GM04503 (cell line): ENCODE measurements around the gene ZNF385B.

Experiments
- DNase-seq: peaks from one replicate; pipeline ENCODE4 v3.0.0-alpha.2; 2012; ENCODE audit warnings: low read depth

ZNF385B gene

DNA sequence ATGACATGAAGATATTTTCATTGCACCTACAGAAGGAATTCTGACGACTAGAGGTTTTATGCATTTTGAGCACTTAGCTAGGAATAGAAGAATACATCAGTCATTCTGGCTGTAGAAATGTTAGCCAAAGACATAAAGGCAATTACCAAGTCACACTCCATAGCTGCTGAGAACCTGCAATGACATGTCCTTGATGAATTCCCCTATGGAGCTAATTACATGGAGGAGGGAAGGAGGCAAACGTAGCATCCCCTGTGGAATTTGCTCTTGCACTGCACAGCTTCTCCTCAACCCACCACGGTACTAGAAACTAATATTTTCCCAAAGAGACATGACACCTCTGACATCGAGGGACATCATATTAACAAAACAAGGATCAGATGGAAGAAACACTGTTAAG is 422.8 kb downstream of the ZNF385B start:
- no peak for DNase-seq

DNA sequence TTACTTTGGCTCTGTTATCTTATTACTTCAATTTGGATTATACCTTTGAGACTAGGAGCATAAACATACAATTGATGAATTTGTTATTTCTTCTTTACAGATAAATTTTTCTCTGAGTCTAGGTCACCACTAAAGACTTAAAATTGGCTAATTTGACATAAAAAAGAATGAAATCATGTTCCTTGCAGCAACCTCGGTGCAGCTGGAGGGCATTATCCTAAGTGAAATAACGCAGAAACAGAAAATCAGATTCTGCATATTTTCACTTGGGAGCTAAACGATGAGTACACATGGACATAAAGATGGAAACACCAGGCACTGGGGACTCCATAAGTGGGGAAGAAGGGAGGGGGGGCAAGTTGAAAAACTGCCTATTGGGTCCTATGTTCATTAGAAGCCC is 424.0 kb downstream of the ZNF385B start:
- DNase-seq: no peak

DNA sequence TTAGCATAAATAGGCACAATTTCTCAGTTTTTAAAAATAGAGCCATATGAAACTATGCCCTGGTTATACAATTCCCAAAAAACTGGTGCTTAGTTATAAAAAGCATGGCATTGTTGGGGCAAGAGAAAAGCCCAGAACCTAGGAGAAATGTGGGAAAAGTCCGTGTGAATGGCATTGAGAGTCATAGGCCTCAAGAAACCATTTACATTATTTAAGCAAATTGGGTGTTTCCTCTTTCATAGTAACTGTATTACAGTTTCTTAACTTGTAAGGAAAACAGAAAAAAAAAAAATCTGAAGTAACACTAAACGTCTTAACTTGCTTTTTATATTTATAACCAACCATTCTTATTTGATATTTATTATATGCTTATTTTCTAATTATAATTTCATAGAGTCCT is 425.8 kb downstream of the ZNF385B start:
- no peak for DNase-seq

DNA sequence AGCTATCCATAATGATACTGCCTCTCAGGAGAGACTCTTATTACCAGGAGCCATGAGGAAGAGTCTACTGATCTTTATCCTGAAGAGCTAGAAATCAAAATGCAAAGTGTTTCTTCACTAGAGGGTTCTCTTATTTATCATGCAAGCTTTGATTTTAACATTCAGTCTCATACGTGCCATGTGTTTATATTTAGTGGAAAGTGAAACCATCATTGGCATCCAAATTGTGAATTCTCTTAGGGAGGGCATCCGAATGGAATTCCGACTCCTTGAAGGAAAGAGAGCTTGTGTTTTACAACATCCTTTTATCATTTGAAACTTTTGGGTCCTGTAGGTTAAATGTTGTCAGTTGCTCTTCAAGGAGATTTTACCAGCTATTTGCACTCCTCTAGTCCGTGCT is 426.4 kb downstream of the ZNF385B start:
- no peak for DNase-seq

DNA sequence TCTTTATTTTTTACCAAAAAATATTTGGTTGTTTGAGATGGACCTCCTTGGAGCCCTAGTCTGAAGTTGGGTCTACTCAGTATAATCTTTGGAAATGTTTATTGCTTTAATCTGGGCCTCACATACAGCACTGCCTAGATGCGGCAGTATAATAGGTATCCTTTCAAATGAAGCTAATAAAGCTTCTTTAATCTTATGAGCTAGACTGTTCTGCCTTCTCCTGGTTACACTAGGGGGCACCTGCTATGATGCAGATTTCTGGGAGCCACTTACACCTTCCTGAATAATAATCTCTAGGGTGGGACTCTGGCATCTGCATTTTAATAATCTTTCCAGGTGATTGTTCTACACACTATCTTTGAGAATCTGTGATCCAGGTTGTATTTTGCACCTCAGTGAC is 427.1 kb downstream of the ZNF385B start:
- no peak for DNase-seq

DNA sequence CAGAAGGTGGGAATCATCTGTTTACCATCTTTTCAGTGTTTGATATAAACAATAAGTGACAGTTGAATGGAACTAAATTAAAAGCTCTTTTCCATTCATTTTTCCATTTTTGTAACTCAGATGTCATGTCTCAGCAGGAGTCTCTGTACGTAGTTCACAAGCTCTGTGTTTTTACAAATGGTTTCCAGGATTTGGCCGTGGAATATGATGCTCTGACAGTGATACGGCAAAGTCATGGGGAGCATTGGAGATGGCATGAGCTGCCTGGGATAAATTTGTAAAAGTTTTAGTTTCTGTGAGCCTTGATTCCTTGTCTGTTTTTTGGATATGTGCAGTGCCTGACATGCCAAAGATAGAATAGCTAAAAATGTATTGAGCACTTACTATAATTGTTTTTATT is 428.7 kb downstream of the ZNF385B start:
- no peak for DNase-seq

DNA sequence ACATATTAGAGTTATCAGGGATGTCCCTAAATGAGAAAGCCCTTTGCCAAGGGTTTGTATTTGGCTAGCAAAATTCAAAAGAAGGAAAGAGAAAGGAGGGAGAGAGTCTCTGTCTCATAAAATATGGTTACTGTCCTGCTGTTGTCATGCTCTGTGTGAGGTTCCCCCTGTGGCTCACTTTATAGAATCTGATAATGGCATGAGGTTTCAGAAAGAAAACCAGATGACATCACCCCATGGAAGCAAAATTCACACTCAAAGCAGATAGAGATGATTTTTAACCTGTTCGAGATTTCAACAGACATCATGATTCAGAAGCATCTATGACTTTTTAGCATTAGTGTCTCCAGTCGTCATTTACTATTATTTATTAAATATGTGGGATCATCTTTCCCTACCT is 431.8 kb downstream of the ZNF385B start:
- no peak for DNase-seq

DNA sequence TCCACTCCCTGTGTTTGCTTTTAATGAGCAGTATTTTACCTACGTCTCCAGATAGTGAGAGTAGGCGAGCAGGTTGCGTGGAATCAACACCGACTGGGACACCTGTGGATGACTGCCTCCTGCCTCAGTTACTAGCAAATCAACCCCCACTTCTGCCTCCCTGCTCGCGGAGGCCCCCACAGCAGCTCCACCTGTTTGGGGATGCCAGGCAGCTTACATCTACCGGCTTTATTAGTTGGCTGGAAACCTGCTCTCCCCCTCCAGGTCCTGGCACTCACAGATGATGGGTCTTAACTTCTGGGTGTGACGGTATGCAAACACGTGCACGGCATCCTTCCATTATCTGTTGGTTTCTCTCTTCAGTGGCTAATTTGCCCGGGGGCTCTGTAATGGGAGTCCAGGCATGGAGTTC is 432.3 kb downstream of the ZNF385B start:
- DNase-seq: no peak

DNA sequence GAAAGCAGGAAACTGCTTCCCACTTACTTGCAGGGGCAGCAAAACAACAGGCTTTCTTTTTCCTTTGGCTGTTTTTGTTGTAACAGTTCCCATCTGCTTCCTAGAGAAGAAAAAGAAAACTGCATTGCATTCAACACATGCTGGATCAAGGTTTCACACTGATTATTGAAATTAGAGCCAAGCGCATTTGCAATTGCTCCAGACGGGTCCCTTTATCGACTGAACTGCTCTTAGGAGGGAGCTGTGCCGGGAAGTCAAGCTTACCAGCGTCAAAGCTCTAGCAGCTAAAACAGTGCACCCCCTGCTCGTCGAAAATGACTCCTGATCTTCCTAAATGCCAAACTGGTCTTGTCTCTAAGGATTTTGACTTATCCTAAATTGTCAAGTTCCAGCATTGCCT is 432.8 kb downstream of the ZNF385B start:
- no peak for DNase-seq

DNA sequence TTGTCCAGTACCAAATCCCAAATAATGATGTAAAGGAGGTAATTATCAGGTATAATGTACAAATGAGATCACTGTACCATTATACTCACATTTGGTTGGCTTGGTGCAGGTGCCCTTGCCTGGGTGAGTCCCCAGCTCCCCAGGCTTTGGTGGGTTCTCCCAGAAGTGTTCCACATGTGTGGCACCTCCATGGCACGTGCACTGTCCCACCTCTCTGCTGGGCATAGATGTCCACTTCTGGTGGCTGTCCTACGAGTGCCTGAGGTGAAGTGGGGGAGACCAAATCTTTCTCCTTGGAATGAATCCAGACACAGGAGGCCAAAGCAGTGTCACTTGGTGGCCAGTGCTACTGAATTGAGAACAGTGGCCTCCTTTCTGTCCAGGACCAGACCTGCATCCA is 434.3 kb downstream of the ZNF385B start:
- no peak for DNase-seq

DNA sequence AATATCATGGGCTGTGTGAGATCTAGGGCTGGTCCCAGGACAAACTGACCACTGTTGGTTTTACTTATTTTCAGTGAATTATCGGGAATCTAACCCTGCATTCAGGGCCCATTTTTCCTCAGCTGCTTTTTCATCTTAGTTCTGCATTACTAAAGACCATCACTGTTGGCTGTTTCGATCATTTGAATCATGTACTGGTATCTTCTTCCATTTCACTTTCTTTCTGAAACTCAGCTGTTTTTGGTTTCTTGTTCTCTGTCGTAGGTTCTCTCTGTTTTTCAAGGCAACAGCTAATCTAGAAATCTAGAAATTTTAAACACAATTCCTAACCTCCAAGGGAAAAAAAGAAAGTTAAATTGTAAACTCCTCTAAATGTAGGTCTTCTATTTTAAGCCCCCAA is 436.8 kb downstream of the ZNF385B start:
- no peak for DNase-seq

DNA sequence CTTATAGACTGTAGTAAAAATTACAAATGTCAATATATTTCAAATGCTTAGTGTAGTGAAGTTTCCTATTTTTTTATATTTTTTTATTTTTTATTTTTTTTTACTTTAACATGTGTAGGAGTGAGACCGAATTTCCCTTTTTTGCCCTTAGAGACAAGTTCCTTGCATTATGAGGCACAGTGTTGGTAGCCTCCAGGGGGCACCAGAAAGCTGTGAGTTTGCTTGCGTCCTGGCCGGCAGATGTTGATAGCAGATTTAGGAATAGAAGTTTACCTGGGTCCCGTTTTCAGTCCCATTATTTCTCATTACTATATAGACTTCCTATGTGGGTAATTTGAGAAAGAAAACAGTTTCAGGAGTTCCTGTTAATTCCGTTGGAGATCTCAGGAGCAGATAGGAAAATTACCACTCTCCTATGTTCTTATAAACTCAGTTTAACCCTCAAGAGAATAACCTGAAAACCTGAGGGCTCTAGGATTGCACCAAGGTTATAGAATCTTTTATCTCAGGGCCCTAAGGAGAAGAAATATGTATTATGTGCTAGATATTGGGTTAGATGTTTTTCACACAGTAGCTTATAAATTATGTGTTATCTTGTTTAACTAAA is 439.3 kb downstream of the ZNF385B start:
- no peak for DNase-seq

DNA sequence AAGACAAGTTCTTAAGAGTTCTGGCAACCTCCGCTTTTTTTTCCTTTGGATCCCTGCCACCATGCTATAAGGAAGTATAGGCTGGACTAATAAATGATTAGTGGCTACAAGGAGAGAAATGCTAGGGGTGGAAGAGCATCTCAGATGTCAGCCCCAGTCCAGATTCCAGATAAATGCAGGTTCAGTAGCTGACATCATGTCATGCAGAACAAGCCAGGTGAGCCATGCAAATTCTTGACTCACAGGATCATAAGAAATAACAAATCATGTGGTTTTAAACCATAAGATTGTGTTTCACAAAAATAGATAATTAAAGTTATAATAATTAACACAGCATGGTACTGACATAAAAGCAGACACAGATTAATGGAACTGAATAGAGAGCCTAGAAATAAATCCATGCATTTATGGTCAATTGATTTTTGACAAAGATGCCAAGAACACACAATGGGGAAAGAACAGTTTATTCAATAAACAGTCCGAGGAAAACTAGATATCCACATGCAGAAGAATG is 443.9 kb downstream of the ZNF385B start:
- DNase-seq: no peak

DNA sequence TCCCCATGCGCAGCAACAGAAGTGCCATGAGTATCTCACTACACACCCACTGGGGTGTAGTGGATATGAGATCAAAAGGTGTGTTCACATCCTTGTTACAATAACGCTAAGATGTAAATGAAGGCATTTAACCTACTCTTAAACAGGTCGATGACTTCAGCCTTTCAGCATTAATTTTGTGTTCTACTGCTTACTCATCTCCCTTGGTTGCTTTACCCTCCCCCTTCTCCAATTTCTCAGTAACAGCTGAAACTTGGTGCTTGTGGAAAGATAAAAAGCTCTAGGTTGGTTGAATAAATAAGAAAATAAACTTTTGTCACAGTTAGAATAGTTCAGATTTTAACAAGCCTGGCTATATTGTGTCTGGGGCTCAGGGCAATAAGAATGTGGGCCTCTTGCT is 449.3 kb downstream of the ZNF385B start:
- DNase-seq: no peak

DNA sequence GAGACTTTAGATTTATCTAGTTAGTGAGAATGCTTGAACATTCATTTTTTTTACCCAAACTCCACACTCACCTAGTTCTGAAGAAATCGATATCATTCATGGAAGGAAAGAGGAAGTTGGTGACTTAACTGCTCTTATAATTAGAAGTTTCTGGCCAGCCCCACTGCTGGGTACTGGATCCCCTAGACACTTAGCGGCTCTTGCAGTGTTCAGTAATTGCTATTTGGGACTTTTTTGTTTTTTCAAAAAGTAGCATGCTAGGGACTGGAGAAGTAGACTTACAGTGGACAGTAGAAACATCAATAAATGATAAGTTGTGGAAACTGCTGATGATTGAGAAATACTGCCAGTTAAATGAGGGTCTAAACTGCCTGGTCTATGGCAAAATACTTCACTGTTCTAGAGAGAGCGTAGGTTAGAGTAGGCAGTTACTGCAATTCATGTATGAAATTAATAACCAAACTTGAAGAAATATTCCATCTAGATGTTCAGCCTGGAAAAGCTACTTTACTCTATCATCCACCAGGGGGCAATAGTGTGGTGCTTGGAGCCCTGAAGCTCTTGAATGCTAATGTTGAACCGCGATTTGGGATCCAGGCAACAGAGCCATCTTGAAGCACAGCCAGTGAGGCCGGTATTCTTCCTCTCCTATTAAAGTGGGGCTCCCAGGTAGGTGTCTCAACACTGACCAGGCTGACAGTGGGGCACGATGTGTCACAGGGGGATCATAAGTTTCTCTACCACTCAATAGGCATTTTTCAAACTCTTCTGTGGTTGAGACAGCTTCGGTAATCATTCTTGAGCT is 450.7 kb downstream of the ZNF385B start:
- DNase-seq: peak; percentile 5

DNA sequence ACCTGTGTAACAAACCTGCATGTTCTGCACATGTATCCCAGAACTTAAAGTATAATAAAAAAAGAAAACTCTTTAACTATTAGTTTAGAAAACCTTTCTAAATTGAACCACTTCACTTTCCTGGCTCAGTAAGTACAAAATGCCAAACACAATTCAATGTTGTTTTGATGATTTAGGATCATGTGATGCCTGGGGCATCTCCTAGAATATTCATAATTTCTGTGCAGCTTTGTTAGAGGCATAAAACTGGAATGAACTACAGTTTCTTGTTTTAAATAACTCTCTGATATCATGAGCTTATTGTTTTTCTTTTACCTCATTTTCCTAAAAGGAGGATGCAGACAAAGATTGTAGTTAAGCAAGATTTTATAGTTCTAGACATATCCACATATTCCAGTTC is 457.8 kb downstream of the ZNF385B start:
- DNase-seq: no peak

DNA sequence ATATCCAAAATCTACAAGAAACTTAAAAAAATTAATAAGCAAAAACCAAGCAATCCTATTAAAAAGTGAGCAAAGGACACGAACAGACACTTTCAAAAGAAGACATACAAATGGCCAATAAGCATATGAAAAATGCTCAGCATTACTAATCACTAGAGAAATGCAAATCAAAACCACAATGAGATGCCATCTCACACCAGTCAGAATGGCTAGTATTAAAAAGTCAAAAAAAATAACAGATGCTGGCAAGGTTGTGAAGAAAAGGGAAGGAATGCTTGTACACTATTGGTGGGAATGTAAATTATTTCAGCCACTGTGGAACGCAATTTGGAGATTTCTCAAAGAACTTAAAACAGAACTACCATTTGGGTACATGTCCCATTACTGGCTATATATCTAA is 467.9 kb downstream of the ZNF385B start:
- DNase-seq: peak; percentile 5
